Activated CD8-positive, alpha-beta memory T cell treated with anti-CD3 and anti-CD28 coated beads for 36 hours (primary cell): ENCODE measurements around the gene RALGAPA2. TPM values are rescaled to one million over a fixed set of nuclear protein-coding genes. Genes with fewer than 3 reads are reported as not detected.

ENCODE experiments used
- CTCF ChIA-PET: fragments of 350-600 bp; sonication (Branson Sonifier 250); formaldehyde crosslinking; loops from one replicate; lab custom pipeline; 2021; ENCODE audit warnings: antibody characterized with exemption; lab: Charles Lee
- POLR2A ChIA-PET: fragments of 350-600 bp; sonication (Branson Sonifier 250); formaldehyde crosslinking; loops from one replicate; lab custom pipeline; 2021; ENCODE audit warnings: antibody characterized with exemption; lab: Charles Lee
- total RNA-seq, 2 experiments: library from RNA; stranded (reverse); gene quantifications; one replicate each; pipeline ENCODE4 v1.2.3, GENCODE V29; 2021

RALGAPA2 gene
- total RNA-seq, 2 experiments from 2014 or later, result 13.8 to 15.1 TPM

DNA sequence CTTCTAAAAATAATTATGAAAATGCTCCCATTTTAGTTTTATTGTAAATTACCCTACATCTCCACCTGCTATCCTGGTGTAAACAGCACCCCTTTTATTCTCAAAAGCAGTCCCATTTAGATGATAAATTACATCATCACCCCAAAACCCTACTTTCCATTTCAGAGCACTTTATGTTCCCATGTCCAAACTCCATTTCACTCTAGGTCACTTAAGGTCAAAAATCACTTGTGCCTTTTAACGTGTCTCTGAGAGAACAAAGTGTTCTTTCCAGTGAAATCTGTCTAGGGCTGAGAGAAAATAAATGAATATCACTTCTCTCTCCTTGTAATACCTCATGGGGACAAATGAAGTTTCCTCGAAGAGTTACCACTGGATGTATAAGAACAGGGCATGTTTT is 187.2 kb downstream of the RALGAPA2 start:
- POLR2A ChIA-PET, result no interaction called here
- CTCF ChIA-PET, result interaction anchor here (1.0 kb wide), 1 partner anchor 47 kb away, joined by 3 read pairs; no protein-coding TSS in a partner anchor

DNA sequence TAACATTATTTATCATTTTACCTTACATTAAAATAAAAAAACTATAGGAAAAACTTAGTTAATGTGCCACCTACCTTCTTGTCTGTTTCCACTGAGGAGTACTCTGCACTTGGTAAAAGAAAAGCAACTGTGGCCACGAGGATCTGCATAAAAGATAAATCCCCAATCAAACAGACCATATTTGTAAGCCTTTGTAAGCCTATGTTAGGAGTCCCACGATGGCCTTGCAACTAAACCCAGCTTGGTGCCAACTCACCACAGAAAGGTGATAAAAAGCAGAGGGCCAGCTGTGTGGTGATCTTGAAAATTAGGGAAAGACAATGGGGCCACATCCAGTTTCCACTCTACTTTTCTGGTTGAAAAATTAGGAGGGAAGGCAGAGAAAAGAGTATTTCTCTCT is 187.7 kb downstream of the RALGAPA2 start:
- ChIA-PET POLR2A (no interaction called here), CTCF (interaction anchor here (1.0 kb wide), 1 partner anchor 47 kb away, joined by 3 read pairs; no protein-coding TSS in a partner anchor)

DNA sequence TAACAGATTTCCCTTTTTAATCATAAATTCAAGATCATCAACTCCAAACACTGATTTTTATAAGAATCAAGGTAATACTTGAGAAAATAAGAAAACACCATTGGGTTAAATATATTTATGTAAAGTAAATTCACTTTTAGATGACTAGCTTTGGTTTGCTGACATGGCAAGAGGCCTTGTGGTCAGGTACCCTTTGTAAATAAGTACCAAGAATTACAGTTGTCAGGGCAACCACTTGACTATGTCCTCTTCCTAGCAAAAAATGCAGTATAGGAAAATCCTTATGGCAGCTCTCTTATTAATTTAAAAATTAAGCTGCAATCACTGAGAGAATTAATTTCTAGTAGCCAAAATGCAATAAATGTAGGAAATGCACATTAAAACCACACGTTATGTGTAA is 190.7 kb downstream of the RALGAPA2 start:
- POLR2A ChIA-PET, result no interaction called here
- CTCF ChIA-PET, result no interaction called here

DNA sequence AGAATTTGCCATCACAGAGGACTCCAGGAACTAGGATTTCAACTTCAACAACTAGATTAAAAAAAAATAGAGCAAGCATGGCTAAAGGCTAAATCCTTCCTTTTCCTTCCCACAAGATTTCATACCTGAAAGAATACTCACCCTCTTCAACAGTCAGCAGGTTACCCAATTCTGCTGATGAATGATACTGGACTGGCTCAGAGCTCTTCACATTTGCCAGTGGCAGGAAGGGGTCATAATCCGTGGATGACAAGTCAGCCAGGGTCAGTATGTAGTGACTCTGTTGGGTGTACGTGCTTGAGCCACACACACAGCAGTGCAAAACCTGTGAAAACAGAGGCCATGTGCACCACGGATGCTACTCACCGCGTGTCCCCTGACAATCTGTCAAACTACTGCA is 191.7 kb downstream of the RALGAPA2 start:
- POLR2A ChIA-PET, result no interaction called here
- CTCF ChIA-PET, result no interaction called here

DNA sequence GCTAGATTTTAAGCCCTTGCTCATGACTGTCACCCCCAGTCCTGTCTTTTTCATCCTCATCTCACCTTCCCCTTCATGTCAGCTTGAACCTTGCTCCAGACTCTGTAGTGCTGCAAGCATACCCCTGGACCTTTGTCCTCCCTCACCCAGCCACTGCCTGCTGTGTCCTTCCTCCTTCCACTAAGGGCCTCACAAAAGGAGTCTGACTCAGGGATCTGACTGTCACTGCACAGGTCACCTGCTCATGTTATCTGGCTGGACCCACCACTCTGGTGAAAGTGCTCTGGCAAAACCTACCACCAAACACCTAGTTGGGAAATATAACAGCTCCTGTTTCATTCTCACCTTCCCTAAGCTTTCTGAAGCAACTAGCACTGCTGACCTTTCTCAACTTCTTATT is 193.2 kb downstream of the RALGAPA2 start:
- ChIA-PET POLR2A (no interaction called here), CTCF (no interaction called here)

DNA sequence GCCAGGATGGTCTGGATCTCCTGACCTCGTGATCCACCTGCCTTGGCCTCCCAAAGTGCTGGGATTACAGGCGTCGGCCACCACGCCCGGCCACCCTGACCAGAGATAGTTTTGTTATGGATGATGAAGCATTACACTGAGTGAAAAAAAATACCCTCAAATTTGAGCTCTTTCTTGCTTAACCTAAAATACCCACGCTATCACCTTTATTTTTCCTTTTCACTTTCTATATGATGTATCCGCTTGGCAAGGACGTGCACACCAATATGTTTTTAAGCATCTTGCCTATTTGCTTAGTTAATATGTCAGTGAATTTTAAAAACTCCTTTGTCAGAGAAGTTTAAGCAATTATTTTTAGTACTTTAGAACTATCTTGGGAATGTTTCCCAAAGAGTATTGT is 194.2 kb downstream of the RALGAPA2 start:
- CTCF ChIA-PET, result interaction anchor here (0.7 kb wide), 1 partner anchor 32 kb away, joined by 3 read pairs; no protein-coding TSS in a partner anchor
- POLR2A ChIA-PET, result no interaction called here

DNA sequence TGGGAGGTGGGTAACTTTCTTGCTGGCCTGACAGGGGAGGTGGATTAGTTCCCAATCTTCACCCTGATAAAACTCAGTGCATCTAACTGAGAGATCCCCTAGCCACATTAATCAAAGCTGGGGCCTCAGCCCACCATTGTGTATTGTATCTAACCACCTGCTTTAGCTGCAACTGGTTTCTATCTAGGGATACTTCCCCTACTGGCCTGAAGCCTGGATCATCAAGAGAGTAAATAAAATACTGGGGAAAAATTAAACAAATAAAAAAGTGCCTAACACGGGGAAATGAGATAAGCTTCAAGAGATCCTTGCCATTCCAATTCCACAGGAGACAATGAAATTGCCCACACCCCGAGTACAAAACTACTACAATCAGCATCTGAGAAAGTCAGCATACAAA is 195.1 kb downstream of the RALGAPA2 start:
- ChIA-PET CTCF (no interaction called here), POLR2A (no interaction called here)

DNA sequence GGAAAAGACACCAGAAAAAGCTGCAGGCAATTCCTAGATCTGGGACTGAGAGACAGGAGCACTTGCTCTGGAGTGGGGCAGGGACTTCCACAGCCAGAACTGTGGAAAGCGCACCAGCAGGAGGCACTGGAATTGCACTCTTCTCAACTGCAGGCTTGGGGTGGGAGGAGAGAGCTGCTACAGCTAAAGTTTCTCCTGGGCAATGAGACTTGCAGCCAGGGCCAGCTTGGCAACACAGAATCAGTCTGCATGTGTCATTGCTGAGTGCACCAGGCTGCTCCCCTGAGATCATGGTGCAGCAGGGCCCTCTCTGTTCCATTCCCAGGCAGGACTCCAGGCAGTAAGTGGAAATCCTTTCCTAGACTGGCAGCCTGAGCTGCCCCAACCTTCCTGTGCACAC is 198.7 kb downstream of the RALGAPA2 start:
- POLR2A ChIA-PET, result no interaction called here
- CTCF ChIA-PET, result no interaction called here

DNA sequence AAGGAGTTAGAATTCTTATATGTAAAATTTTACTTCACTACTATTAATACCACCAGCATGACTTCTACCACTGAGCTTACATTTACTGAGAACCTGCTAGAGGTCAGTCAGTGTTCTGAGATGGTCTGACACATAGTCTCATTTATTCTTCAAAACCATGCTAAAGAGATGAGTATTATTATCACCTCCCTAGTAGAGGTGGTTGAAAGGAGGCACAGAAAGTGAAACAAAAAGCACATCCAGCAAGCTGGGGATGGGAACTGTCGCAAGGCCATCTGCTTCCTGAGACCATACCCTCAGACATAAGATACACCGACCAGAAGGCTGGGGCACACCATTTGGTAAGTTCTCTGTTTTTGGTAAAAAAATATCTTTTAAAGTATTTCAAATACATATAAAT is 206.9 kb downstream of the RALGAPA2 start:
- POLR2A ChIA-PET, result no interaction called here
- CTCF ChIA-PET, result interaction anchor here (0.6 kb wide), 1 partner anchor 668 kb away, joined by 8 read pairs; no protein-coding TSS in a partner anchor

DNA sequence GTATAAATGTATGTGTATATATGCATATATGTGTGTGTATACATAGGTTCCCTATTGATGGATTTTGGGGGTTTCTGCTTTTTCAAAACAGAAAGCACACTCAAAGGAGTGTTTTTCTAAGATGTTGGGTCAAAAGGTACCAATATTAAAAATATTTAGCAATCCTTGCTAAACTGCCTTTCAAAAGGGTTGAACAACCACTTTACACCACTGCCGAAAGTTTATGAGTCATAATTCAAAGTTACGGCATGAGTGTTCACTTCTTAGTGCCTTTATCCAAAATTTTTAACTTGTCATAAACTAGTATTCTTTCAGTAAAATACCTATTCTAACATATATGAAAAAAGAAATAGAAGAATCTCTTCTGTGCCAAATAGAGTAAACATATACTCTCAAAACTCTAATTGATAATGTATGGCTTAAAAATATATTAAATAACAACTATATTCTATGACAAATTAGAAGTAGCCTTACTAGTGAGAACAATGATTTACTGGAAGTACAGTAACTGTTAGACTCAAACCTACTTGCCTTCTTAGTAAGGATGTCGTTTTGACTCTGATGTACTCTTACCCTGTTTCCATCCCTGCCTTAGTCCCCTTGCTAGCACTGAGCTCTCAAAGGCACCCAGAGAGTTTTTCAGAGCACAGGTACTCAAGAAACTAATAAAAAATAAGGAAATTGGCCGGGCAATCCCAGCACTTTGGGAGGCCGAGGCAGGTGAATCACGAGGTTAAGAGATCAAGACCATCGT is 208.5 kb downstream of the RALGAPA2 start:
- POLR2A ChIA-PET, result interaction anchor here (0.6 kb wide), 1 partner anchor 15 kb away, joined by 3 read pairs; no protein-coding TSS in a partner anchor
- CTCF ChIA-PET, result interaction anchor here (1.0 kb wide), 1 partner anchor 13 kb away, joined by 3 read pairs; no protein-coding TSS in a partner anchor

DNA sequence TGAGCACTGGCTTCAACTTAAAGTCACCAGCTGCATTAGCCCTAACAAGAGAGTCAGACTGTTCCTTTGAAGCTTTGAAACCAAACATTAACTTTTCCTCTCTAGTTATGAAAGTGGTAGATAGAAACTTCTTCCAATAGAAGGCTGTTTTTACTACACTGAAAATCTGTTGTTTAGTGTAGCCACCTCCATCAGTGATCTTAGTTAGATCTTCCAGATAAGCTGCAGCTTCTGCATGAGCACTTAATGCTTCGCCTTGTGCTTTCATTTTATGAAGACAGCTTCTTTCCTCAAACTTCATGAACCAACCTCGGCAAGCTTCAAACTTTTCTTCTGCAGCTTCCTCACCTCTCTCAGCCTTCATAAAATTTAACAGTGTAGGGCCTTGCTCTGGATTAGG is 211.3 kb downstream of the RALGAPA2 start:
- POLR2A ChIA-PET, result no interaction called here

DNA sequence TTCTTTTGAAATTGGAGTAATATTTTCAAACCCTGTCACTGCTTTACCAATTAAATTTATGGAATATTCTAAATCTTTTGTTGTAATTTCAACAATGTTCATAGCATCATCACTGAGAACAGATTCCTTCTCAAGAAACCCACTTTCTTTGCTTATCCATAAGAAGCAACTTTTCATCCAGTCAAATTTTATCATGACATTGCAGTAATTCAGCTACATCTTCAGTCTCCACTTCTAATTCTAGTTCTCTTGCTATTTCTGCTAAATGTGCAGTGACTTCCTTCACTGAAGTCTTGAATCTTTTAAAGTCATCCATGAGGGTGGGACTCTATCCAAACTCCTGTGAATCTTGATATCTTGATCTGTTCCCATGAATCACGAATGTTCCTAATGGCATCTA is 212.1 kb downstream of the RALGAPA2 start:
- CTCF ChIA-PET, result no interaction called here
- POLR2A ChIA-PET, result no interaction called here

More for the DNA sequence above, 211.3 kb downstream of the RALGAPA2 start:
- CTCF ChIA-PET, result no interaction called here

DNA sequence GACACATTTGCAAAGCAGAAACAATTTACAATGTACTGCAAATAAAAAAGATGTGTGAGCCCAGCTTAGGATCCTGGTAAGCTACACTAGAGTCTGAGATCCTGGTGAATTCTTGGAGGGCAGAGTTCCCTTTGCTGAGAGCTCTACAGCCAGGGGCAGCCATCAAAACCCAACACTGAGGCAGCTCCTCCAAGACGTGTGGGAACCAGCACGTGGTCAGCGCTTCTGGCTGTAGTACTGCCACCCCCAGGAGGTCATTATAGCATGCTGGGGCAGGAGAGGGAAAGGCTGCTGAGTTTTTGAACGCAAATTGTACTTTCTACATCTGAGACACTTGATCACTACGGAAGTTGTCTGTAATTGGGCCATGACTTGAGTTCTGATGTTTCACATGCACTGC is 213.0 kb downstream of the RALGAPA2 start:
- ChIA-PET POLR2A (no interaction called here), CTCF (interaction anchor here (1.1 kb wide), 1 partner anchor 506 kb away, joined by 3 read pairs; no protein-coding TSS in a partner anchor)

DNA sequence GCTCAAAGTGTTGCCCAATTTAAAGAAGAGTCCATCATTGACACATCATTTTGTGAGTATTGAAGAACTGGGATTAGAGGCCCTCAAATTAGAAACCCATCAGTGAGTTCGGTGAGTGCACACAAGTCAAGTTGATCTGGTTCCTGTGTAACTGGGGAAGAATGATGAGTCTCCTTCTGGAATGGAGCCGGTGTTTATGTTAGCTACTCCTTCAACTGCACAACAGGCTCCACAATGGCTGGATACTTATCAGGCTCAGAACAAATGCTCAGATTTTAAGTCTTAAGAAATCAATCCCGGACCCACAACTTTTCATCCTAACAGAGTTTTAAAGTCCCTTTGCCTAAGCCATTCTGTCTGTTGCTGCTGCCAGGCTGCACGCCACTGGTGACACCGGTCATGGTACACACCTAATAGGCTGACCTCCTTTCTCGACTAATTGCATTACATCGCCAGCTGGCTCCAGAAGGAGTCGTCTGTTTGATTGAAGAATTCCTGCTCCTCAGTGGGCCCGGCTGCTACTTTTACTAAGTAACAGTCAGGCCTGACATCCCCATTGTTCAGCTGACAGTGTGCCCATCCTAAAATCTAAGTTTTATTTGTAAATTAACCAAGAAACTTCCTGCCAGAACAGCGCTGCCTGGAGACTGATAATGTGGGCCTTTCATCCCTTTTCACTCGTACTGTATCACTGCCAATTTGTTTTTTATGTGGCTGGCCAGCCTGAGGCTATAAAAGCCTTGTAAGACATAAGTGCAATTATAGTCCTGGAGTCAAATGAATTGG is 214.2 kb downstream of the RALGAPA2 start:
- ChIA-PET POLR2A (no interaction called here), CTCF (interaction anchor here (1.1 to 1.4 kb wide), 2 partner anchors 9 to 505 kb away, joined by 3 to 4 read pairs; no protein-coding TSS in a partner anchor)

DNA sequence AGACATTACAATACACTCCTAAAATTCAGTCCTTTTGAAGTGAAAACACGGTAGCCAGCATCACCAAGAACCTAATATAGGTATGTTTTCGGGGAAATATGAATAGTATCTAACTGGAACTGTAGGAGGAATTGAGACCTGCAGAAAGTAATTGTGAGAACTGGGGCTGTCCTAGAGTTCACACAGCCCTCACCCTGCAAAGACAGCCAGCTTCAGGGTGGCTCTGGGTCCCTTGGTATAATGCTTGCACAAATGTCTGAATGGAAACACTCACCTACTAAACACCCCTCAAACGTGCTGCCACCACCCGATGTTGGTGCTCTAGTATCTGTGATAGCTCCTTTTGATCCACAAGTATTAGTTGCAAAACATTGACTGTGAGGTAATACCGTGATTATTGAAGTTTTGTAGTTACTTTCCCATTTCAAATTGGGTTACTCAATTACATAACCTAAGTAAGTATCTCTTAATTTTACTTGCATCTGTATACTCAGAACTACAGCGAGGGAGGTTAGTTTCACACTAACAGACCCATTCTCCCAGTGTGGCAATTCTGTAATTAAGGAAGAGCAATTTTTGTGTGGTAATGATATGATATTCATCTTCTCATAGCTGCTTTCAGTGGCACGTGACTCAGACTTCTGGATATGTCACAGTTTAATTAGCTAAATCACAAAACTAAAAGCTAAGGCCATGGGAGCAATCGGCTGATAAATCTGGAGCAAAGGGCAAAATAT is 215.0 kb downstream of the RALGAPA2 start:
- POLR2A ChIA-PET, result no interaction called here
- CTCF ChIA-PET, result interaction anchor here (1.4 kb wide), 1 partner anchor 9 kb away, joined by 4 read pairs; no protein-coding TSS in a partner anchor

DNA sequence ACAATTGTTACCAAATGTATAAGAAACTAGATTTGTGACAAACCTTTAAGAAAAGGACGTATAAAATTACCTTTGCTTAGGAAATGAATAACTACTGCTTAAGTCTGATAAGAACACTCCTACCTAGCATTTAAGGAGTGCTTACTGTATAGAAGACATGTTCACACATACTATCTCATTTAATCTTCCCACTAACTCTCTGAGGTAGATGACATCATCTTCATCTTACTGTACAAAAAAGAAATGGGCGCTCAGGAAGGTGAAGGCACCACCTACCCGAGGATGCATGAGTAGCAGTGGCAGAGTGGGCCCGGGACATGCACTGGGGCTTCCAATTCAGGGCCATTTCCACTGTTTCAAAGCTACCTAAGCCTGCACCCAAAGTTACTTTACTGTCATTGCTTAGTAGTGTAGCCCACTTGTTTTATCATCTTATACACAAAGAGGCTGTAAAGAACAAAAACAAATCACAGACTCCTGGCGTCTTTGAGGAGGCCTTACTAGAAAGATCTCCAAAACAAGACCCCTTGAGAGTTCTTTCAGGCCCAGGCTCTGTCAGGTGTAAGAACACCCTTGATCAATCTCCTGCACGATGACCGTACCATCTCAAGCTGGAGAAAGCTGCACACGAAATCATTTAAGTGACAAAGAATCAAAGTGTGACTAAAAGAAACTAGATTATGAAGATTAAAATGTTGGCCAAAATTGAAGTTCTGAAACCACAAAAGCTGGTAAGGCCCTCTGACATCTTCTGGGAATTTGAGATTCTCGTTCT is 216.5 kb downstream of the RALGAPA2 start:
- POLR2A ChIA-PET, result no interaction called here
- CTCF ChIA-PET, result interaction anchor here (1.1 kb wide), 1 partner anchor 46 kb away, joined by 3 read pairs; no protein-coding TSS in a partner anchor

DNA sequence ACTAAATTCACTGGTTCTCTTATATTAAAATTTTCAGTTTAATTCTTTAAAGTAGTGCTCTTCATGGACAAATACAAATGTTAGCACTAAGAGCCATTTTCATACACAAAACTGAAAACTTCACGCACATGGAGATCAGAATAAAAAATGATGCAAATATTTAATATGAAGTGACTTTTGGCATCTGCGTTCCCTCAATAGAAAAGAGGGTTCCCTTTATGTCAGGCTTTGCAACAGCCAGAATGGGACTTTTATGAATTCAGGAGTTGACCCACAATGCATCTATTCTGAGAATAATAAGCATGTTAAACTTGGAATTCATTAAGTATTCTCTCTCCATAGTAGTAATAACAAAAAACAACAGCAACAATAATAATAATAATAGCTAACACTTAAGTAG is 218.7 kb downstream of the RALGAPA2 start:
- ChIA-PET CTCF (no interaction called here), POLR2A (no interaction called here)

DNA sequence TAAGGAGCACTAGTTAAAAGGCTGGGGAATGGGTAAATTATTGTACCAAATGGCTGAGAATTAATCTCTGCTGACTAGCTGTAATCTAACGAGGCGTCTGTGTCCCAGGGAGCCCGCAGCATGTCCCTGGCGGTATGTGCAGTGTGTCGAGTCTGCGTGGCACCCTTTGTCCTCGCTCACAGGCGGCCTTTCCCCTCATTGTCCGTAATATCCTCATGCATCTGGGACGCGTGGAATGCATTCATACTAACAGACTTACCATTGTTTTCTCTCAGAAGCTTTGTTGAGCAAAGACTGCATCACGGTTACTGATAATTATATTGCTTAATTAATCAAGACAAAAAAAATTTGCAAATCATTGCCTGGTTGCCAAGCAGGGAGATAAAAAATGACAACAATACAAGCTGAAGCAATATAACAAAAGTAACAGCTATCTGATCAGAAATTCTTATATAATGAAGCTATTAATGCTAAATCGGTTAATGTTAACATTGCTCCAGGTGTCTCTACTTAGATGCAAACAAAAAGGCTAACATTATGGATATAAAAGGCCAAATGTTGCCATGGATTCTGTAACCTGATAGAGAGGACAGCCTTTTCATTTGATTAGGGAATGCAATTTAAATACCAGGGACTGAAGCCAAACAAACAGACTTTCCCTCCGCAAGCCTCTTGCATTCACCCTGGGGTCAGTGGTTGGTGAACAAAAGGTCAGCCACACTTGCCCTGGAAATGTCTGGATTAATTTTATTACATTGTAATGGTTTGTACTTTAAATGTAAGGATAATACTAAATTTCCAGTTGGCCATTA is 219.7 kb downstream of the RALGAPA2 start:
- CTCF ChIA-PET, result no interaction called here
- POLR2A ChIA-PET, result no interaction called here
